ENCODE data around the gene SEZ6L2. TPM values are rescaled to one million over a fixed set of nuclear protein-coding genes. Genes with fewer than 3 reads are reported as not detected.

The SEZ6L2 gene
- total and polyA plus RNA-seq, 2 of the 8 experiments (the other 6 are each of a cell fraction or from before 2014, with no cell fraction given): 43.5 to 47.7 TPM

GRCh38 chr16:29881050-29881449 lies 18.3 kb downstream of the SEZ6L2 start:
- H4K8ac ChIP-seq (ENCODE audit: extremely low read depth, insufficient read depth, low read length): no peak overlapping the region
- no peaks in the 10 kb centered on the region for H3K79me1 ChIP-seq (ENCODE audit: low read depth, low read length)
- POLR2A ChIA-PET (ENCODE audit: partially characterized antibody): no interaction called here
- no peak overlapping the region for H3K27ac ChIP-seq (ENCODE audit: low read depth, low read length)
- peaks cover 7% of the 10 kb centered on the region; the same call in 1 of the 2 replicates for H3K23me2 ChIP-seq (ENCODE audit: low read depth, low read length)
- H2AFZ ChIP-seq (ENCODE audit: low read length): no peak overlapping the region
- H3K4me1 ChIP-seq (replicated peaks in 1 of 4; ENCODE audit: control insufficient read depth in 3 of 4, insufficient read depth in 4 of 4, low read length in 3 of 4): peaks cover 0 to 9% (median 5%) of the 10 kb centered on the region in 4 experiments; a peak in 5 of 7 replicates
- H2BK12ac ChIP-seq (ENCODE audit: low read depth, low read length): no peak overlapping the region
- H3K27me3 ChIP-seq (replicated peaks in 1 of 4; ENCODE audit: control insufficient read depth in 3 of 4, extremely low read depth in 1 of 4, insufficient read depth in 3 of 4, low read length in 3 of 4): no peaks in the 10 kb centered on the region
- H3K9me3 ChIP-seq (ENCODE audit: insufficient read depth in 2 of 2, low read depth in 1 of 2, low read length in 1 of 2): no peaks in the 10 kb centered on the region
- H3K4me2 ChIP-seq (ENCODE audit: insufficient read depth in 1 of 2, low read depth in 2 of 2, low read length in 2 of 2): no peak overlapping the region
- DNase-seq (ENCODE audit: low read depth in 1 of 2, low spot score in 2 of 2) (no peak), FAIRE-seq (no peak)
- H4K91ac ChIP-seq (replicated peaks; ENCODE audit: insufficient read length, low read length): no peak overlapping the region
- no peak overlapping the region for H3K56ac ChIP-seq (replicated peaks; ENCODE audit: insufficient read length, low read depth, low read length)
- H2BK5ac ChIP-seq (ENCODE audit: low read depth, low read length): no peak overlapping the region
- H3K18ac ChIP-seq (ENCODE audit: extremely low read depth, low read length): no peak overlapping the region
- 91% methylated on average over 3 of the region's 3 CpGs; no CpG with 5 or more reads in 1 of the 2 experiments for WGBS, 2 experiments (ENCODE audit: extremely low coverage in 1 of 2, insufficient coverage in 1 of 2, insufficient read length in 1 of 2, insufficient replicate concordance in 2 of 2, low coverage in 1 of 2, low lambda C conversion rate in 2 of 2, missing lambda C conversion rate in 1 of 2)
- no peak overlapping the region for H2AK5ac ChIP-seq (ENCODE audit: low read depth, low read length)
- H2BK15ac ChIP-seq (ENCODE audit: low read length): no peak overlapping the region
- H2BK120ac ChIP-seq (replicated peaks; ENCODE audit: low read depth, low read length): no peak overlapping the region
- H3K4me3 ChIP-seq (ENCODE audit: extremely low read depth in 1 of 4, insufficient read depth in 2 of 4, low read depth in 3 of 4, low read length in 4 of 4): no peak overlapping the region
- no peaks in the 10 kb centered on the region for H3K79me2 ChIP-seq (ENCODE audit: control insufficient read depth in 1 of 2, insufficient read depth in 2 of 2, low read length in 2 of 2)
- no peak overlapping the region for H3K23ac ChIP-seq (ENCODE audit: insufficient read length)
- no peak overlapping the region for H3K14ac ChIP-seq (ENCODE audit: insufficient read length)
- no peak overlapping the region for H3K9ac ChIP-seq (replicated peaks in 1 of 4; ENCODE audit: extremely low read depth in 1 of 4, low read depth in 3 of 4, low read length in 3 of 4)
- no peak overlapping the region for H2BK20ac ChIP-seq (ENCODE audit: low read length)
- CTCF ChIA-PET (ENCODE audit: partially characterized antibody): interaction anchor here (0.6 to 1.1 kb wide), 4 partner anchors 14 to 940 kb away, joined by 3 to 5 read pairs (median 4); partner anchors contain the start of gene PAGR1
- H4K20me1 ChIP-seq (replicated peaks in 1 of 2; ENCODE audit: control insufficient read depth in 1 of 2, insufficient read depth in 2 of 2, low read length in 2 of 2): peaks cover 0 to 1% of the 10 kb centered on the region in 2 experiments
- peaks cover 0 to 9% (median 6%) of the 10 kb centered on the region in 4 experiments; a peak in 7 of 8 replicates for H3K36me3 ChIP-seq (ENCODE audit: control insufficient read depth in 2 of 4, insufficient read depth in 4 of 4, low read length in 3 of 4)
- no peak overlapping the region for H3K4ac ChIP-seq (replicated peaks; ENCODE audit: insufficient read length, low read depth, low read length)
- TF ChIP-seq NRF1 (IDR thresholded peaks at IDR 0.05; ENCODE audit: low read depth, low read length) (no peak), CREB1 (IDR thresholded peaks at IDR 0.05) (no peak), CHD2 (IDR thresholded peaks at IDR 0.05; ENCODE audit: low read length) (no peak), FOSL1 (IDR thresholded peaks at IDR 0.05; ENCODE audit: insufficient read depth, low read depth, low read length) (no peak), CBX8 (IDR thresholded peaks at IDR 0.05; ENCODE audit: borderline replicate concordance, low read depth, low read length) (no peak), RFX5 (IDR thresholded peaks at IDR 0.05; ENCODE audit: borderline replicate concordance, low read depth, low read length) (no peak), SIX5 (IDR thresholded peaks at IDR 0.05; ENCODE audit: low read depth, low read length) (no peak), BACH1 (IDR thresholded peaks at IDR 0.05; ENCODE audit: low read length) (no peak)
- no peak overlapping the region for H4K5ac ChIP-seq (ENCODE audit: insufficient read length, low read depth, low read length)
